WERI-Rb-1 (cell line): ENCODE results near the gene TREH.

Experiments used
- DNase-seq: peaks from one replicate; pipeline ENCODE4 v3.0.0-alpha.2; 2020
- H3K27ac ChIP-seq: fragments of 250-450 bp; sonication (Bioruptor Pico); 2 replicates; pipeline ENCODE4 v1.5.1; 2020; ENCODE audit warnings: mild to moderate bottlenecking, moderate library complexity
- H3K27me3 ChIP-seq: fragments of 250-450 bp; sonication (Bioruptor Pico); 2 replicates; pipeline ENCODE4 v1.5.1; 2021; ENCODE audit warnings: mild to moderate bottlenecking, low read depth, moderate library complexity; ENCODE audit not compliant: insufficient read depth, severe bottlenecking
- H3K36me3 ChIP-seq: fragments of 250-450 bp; sonication (Bioruptor Pico); 2 replicates; pipeline ENCODE4 v1.5.1; 2020; ENCODE audit warnings: mild to moderate bottlenecking, moderate library complexity
- H3K4me3 ChIP-seq: 2 replicates; pipeline ENCODE4 v1.5.1; 2011; ENCODE audit warnings: low read depth, mild to moderate bottlenecking, control low read depth, low read length
- H3K9me3 ChIP-seq: fragments of 250-450 bp; sonication (Bioruptor Pico); 2 replicates; pipeline ENCODE4 v1.5.1; 2021; ENCODE audit warnings: mild to moderate bottlenecking, moderate library complexity; ENCODE audit not compliant: severe bottlenecking
- CTCF ChIP-seq: IDR thresholded peaks from 2 replicates; pipeline ENCODE4 v1.5.1; 2011; ENCODE audit warnings: low read depth, mild to moderate bottlenecking, control low read depth, inconsistent platforms, low read length

TREH gene

GRCh38 chr11:118646393-118646792, 33.1 kb downstream of the TREH start:
- no peaks in the 10 kb centered on the region for H3K27me3 ChIP-seq
- peaks cover 20% of the 10 kb centered on the region for H3K36me3 ChIP-seq
- H3K27ac ChIP-seq = no peak overlapping the region
- no peak for TF ChIP-seq CTCF
- no peak overlapping the region for H3K4me3 ChIP-seq
- no peaks in the 10 kb centered on the region for H3K9me3 ChIP-seq
- no peak for DNase-seq

GRCh38 chr11:118645066-118645715, 34.3 kb downstream of the TREH start:
- peaks cover 13% of the 10 kb centered on the region; the same call in 1 of the 2 replicates for H3K36me3 ChIP-seq
- DNase-seq = no peak
- no peaks in the 10 kb centered on the region for H3K9me3 ChIP-seq
- H3K4me3 ChIP-seq = no peak overlapping the region
- H3K27me3 ChIP-seq = no peaks in the 10 kb centered on the region
- H3K27ac ChIP-seq = no peak overlapping the region
- no peak for TF ChIP-seq CTCF

GRCh38 chr11:118644496-118644895, 35.0 kb downstream of the TREH start:
- Histone ChIP-seq H3K27me3 (no peaks in the 10 kb centered on the region), H3K4me3 (no peak overlapping the region), H3K36me3 (peaks cover 13% of the 10 kb centered on the region; the same call in 1 of the 2 replicates), H3K9me3 (no peaks in the 10 kb centered on the region), H3K27ac (no peak overlapping the region)
- no peak for TF ChIP-seq CTCF
- DNase-seq = no peak

GRCh38 chr11:118643995-118644345, 35.5 kb downstream of the TREH start:
- H3K27me3 ChIP-seq = no peaks in the 10 kb centered on the region

GRCh38 chr11:118643142-118643994, 36.1 kb downstream of the TREH start:
- TF ChIP-seq CTCF = no peak
- H3K4me3 ChIP-seq = no peak overlapping the region
- H3K36me3 ChIP-seq = peaks cover 13% of the 10 kb centered on the region; the same call in 1 of the 2 replicates
- no peaks in the 10 kb centered on the region for H3K27me3 ChIP-seq
- no peaks in the 10 kb centered on the region for H3K9me3 ChIP-seq
- H3K27ac ChIP-seq = no peak overlapping the region
- no peak for DNase-seq

More at GRCh38 chr11:118643995-118644345, 35.5 kb downstream of the TREH start:
- DNase-seq = no peak
- peaks cover 13% of the 10 kb centered on the region; the same call in 1 of the 2 replicates for H3K36me3 ChIP-seq
- H3K27ac ChIP-seq = no peak overlapping the region
- TF ChIP-seq CTCF = no peak
- H3K9me3 ChIP-seq = no peaks in the 10 kb centered on the region
- no peak overlapping the region for H3K4me3 ChIP-seq
